Activated T-helper 1 cell treated with Interleukin-2 at 50 U/mL for 16 hours (primary cell): ENCODE measurements around the gene SDHAF3.
"Not testable (repeated sequence)": the region's sequence is repeated elsewhere in the genome, so short reads cannot be mapped to it uniquely, and the experiment has no call there.

Experiments used
- DNase-seq: peaks from one replicate; pipeline ENCODE4 v3.0.0-alpha.2; 2020; ENCODE audit warnings: low read depth

SDHAF3 gene

DNA sequence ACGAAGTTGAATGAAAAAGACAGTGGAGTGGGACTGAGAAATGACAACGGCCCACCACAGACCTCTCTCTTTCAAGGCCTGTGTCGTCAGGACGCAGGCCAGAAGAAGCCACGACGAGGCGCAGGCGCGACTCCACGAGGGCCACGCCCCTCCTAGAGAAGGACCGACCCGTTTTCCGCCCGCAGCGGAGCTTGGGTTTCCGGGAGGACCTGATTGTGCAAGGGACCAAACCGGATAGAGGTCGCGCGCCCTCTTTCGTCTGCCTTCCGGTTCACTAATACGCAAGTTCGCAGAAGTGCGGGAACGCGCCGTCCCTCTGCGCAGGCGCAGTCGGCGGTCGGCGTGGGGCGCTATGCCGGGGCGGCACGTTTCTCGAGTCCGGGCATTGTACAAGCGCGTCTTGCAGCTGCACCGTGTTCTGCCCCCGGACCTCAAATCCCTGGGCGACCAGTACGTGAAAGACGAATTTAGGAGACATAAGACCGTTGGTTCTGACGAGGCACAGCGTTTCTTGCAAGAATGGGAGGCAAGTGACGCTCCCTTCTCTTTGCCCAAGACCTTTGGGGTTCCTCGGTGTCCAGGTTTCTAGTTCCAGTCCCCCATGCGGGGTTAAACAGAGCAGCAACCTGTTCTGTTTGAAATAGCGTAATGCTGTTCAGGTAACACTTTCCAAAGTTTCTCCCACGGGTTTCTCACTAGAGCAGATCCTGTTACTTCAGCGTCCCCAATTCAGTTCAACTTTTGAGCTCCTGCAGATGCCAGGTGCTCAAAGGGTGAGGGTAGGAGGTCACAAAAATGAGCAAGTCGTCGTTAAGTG, at the start of gene SDHAF3:
TSS of gene SDHAF3 (plus strand) at position 327 of the 817 bp plus-strand sequence. CDS start at position 353, 26 bp downstream.
- DNase-seq, result peak; percentile 96

DNA sequence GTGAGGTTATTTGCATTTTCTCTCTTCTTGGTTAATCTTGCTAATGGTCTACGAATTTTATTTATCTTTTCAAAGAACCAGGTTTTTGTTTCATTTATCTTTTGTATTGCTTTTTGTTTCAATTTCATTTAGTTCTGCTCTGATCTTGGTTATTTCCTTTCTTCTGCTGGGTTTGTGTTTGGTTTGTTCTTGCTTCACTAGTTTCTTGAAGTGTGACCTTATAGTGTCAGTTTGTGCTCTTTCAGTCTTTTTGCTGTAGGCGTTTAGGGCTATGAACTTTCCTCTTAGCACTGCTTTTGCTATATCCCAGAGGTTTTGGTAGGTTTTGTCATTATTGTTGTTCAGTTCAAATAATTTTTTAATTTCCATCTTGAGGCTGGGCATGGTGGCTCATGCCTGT, 45.5 kb upstream of the SDHAF3 start:
- DNase-seq, result not testable (repeated sequence)

DNA sequence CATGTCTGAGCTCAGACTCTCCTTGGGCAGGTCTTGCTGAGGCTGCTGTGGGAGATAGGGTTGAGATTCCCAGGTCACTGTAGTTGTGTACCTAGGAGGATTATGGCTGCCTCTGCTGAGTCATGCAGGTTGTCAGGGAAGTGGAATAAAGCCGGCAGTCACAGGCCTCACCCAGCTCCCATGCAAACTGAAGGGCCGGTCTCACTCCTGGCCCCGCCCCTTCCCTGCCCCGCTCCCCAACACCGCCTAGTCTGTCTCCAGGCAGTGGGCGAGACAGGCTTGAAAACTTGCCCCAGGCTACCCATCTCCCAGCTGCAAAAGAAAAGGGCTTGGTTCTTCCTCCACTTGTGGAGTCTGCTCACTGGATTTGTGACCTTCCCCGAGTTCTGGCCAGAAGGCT, 41.6 kb upstream of the SDHAF3 start:
- no peak for DNase-seq

DNA sequence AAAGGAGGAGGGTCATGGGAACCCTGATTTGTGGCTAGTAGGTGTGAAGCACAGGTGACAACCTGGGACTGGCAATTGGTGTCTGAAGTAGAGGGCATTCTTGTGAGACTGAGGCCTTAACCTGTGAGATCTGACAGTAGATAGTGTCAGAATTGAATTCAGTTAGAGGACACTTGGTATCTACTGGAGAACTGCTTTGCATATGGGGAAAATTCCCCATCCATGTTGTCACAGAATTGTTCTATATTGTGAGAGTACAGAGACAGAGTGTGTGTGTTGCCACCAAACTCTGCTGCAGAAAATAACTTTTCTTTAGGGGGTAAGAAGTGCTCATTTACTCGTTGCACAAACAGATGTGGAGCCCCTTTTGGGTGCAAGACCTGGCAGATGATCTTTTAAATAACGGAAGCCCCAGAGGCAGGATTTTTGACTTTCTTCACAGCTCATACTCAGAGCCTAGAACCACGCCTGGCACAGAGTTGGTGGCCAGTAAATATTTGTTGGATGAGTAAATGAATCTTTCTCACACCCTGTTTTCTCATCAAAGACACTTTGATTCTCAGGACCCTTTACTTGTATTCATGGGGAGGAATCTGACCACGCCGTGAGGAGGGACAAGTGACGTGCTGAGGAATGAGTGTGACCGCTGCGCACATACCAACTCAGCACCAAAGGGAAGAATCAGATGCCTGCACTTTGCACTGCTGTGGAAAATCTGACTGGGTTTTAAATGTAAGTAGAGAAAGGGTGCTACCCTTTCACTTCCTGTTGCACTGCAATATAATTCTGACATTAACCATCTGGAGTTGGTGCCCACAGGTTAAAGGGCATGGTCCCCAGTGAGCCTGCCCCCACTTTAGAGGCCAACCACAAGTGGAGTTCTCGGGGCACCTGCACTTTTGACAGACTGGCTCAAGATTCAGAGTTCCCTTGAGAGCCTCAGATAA, 39.2 kb upstream of the SDHAF3 start:
- no peak for DNase-seq

DNA sequence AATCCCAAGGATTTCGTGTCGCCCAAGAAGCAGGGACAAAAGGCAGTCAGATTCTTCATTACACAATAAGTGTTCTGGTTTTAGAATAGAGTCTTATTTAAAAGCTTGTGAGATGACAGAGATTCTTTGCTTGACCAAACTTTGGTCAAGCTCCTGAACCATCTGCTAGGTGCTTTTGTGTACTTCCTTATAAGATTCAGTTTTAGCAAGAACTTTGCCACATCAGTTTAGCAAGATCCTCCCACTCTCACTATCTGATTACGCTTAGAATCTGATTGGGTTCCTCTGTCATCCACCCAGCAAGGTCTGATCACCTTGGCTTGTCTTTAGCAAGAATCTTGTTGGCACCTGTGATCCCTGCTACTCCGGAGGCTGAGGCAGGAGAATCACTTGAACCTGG, 38.2 kb upstream of the SDHAF3 start:
- DNase-seq, result no peak

DNA sequence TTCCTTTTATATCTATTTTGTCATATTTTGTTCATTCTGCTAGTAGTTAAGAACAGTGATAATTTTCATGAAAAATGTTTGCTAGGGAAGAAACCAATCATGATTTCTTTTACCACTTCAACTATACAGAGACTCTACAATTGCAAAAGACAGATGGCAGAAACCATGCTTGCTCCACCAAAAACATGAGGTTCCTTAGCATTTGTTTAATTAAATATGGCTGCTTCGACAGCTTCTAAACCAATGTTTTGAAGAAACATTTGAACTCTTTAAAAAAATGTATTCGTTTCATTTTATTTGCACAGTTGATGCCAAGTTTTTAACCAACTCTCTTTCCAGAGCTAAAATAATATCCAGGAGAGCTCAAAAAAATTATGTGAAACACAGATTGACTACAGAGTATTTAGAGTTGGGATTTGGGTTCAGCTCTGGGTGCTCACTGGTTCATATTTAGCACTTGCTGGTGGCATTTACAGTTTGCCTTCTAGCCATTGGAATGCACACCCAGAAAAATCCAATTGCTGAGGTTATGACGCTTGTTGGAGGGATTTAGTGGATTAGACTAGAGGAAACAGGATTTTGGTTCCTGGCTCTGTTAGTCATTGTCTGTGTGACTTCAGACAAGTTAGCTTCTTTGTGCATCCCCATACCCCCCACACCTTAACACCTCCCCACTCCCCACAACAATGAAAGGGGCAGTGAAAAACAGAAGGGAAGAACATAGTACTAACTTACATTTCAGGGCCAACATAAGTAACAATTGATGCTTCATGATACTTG, 35.8 kb upstream of the SDHAF3 start:
- DNase-seq, result no peak

DNA sequence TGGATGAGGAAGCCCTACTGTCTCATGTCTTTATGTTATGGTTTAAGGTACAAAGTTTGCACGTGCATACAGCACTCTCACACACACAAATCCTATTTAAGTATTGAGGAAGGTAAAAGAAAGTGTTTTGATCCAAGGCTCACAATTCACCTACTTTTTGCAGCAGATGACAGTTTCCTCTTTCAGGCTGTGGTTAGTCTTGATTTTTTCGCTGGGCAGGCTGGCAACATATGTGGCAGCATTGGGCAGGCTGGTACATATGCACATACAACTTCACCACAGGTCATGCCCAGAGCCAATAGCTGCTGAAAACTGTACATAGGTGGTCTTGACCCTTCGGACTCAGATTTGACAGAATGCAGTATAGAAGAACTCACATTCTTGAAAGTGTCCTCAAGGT, 29.1 kb upstream of the SDHAF3 start:
- DNase-seq, result no peak

DNA sequence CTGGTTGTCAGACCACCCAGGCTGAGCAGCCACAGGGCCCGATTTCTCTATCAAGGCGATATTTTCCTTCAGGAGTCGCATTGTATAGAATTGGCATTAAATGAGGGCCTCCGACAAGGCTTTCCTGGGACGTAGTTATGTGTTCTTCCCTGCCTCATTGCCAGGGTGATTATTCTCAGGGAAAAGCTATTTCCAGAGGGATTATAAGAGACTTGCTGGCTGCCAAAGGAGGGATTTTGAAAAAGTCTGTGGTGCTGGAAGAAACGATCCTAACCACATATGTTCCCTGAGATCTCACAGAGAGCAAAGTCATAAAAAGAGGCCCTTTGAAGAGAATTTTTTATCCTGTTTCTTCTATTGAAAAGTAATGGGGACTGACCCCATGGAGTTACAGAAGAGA, 27.7 kb upstream of the SDHAF3 start:
- no peak for DNase-seq

DNA sequence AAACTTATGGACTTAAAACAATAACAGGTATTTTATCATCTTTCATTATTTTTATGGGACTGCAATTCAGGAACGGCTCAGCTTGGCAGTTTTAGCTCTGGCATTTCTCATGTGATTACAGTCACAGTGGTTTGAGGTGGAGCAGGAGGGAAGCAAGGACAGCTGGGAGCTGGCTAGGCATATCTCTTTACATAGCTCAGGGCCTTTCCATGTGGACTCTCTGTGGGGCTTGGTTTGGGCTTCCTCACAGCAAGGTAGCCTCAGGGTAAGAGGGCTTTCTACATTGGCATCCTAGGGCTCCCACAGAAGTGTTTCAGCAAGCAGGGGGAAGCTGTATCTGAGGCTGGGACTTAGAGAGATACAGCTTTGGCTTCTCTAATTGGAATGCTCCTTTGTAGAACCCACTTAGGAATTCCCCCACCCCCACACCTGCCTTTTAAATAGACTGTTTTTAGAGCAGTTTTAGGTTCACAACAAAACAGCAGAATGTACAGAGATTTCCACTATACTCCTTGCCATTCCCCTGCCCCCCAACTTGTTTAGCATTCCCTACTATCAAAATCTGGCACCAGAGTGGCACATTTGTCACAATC, 26.6 kb upstream of the SDHAF3 start:
- DNase-seq, result no peak

DNA sequence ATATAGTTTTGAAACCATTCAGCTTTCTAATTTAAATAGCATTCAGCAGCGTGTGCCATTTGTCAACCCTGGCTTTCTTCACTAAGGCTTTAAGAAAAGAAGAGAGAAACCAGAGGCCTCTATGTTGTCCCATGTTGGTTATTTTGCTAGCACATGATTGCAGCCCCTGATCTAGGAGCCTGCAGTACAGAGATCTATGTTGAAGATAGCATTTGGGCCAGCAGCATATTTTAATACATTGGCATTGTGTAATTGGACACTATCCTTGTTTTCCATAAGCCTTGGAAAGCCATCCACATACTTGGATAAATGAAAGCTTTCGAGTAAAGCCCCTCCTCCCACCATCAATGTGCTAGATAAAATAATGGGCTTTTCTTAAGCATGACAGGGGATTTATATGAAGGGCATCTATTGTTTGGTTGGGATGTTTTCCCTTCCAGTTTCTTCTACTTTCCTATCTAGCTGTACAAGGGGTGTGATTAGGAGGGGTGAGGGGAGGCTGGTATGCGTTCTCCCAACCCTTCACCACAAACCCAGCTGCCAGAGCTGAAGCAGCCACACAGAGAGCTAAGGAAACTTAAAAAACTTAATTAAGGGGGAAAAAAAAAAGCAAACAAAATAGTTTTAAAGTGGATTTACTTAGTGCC, 23.1 kb upstream of the SDHAF3 start:
- DNase-seq, result no peak

DNA sequence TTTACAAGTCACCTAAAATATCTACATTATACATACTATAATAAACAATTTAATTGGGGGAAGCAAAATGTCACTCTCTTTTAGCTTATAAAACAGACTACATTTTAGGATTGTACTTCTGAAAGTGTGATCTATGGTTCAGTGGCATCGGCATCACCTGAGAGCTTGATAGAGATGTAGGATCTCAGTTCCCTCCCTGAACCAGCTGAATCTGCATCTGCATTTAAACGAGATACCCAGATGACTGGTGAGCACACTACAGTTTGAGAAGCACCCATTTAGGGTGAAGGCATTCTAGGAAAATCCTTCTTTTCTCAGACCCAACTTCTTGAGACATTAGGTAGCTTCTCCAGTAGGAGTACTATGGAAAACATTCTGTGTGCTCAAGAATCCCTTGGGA, 21.5 kb upstream of the SDHAF3 start:
- DNase-seq, result no peak

DNA sequence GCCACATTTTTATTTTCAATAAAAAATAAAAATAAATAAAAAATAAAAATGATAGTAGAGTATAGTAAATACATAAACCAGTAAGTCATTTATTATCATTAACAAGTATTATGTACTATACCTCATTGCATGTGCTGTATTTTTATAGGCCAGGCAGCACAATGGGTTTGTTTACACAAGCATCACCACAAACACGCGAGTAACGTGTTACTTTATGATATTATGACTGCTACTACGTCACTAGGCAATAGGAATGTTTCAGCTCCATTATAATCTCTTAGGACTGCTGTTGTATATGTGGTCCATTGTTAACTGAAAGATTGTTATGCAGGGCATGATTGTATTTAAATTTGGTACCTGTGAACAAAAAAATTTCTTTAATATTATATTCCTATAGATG, 20.8 kb upstream of the SDHAF3 start:
- DNase-seq, result no peak

DNA sequence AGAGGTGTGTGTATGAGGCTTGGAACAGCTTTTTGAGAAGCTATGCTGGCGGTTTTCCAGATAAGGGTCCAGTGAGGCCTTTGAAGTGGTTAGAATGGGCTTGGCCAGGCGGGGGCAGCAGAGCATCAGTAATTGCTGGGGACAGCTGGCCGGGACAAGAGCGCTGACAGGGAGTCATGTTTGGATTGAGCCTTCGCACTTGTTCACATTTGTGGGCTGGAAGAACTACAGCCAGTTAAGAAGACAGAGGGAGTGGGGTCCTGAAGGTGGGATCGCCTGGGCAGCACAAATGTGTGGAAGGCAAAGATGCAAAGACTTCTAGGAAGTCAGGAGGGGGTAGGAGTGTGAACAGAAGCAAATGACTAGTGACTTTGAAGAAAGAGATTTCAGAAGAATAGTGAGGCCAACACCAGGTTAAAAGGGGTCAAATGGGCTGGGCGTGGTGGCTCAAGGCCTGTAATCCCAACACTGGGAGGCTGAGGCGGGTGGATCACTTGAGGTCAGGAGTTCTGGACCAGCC, 12.7 kb upstream of the SDHAF3 start:
- peak; percentile 38 for DNase-seq

DNA sequence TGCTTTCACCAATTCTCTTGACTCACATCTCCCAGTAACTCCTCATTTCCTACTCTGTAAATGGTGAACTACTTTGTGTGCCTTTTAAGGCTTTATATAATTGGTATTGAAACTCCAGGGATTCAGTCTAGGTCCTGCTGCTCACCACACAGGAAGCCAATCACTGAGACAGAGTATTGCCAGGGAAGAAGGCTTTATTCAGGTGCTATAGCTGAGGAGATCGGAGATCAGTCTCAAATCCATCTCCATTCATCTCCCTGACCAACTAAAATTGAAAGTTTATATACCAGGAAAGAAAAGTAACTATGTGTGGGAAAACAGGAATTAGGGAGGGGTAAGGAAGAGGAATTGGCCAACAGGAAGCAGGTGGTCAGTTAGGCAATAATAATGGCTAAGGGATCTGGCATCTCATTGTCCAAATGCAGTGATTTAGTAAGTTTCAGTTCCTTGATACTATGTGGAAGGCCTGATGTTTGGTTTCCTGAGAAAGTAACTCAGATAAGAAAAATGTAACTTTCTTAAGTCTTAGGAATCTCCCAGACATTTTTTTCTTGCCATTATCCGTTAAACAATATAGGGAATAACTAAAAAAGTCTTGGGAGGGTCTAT, 10.2 kb upstream of the SDHAF3 start:
- no peak for DNase-seq

DNA sequence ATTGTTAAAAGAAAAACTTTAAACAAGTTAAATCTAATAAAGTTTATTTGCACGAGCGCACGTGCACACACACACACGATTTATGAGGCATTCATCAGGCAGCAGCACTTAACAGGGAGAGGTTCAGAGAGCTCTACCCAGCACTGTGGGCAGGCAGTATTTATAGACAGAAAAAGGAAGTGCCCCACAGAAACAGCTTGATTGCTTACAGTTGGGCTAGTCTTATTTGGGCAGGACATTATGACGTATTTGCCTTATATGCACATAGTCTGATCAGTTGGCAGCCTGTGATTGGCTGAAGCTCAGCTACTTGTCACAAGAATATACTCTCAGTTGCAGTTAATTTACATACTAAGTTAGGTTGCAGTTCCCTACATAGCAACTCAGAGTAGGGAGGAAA, 1.2 kb upstream of the SDHAF3 start:
- no peak for DNase-seq

DNA sequence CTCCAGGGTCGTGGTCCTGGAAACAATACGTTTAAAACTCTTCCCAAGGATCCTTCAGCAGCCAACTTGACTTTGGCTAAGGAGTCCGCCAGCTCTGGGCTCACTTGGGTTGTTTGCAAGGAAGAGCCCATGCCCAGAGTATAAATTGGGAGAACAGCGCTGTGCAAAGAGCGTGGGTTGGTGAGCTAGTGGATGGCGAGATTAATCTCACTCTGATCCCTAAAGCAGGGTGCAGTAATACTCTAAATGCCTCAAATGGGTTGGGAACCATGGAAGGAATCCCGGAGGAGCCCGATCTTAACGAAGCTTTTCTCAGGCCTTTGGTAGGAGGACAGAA, 495 bp upstream of the SDHAF3 start:
- DNase-seq, result no peak

DNA sequence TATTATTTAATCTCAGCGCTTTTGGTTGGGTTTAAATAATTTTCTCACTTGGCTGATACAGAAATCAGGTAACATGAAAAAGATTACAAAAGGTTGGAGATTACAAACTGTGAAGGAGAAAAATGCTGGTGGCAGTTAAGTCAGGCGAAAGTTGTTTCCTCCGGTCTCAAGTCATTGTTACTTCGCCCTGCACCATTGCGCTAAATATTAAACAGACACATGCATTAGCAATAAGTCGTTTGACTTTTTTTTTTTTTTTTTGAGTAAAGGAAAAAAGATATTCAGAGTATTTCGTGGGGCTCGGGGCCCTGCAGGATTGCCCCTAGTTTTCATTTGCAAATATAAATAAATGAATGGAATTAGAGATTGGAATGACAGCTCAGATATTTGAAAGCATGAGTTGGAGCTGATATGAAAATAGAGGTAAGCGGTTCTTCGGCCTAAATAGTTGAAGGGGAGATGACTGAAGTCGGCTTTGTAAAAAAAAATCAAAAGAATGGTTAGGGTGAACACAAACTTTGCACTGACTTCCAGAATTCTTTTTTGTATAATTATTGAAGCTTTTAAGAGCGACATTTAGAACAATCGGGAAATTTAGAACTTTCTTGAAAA, 914 bp downstream of the SDHAF3 start:
- no peak for DNase-seq

DNA sequence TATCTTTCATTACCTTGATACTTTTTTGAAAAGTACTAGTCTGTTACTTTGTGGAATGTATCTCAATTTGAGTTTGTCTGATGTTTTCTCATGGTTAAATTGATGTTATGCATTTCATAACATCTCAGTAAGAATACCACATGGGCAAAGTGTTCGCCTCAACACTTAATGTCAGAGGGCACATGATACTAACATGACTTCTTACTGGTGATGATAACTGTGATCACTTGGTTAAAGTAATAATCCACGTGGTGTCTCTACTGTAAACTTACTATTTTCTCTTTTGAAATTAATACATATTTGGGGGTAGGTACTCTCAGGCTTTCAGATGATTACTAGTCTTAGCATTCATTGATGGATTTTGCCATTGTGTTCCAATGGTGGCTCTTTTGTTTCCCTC, 2.2 kb downstream of the SDHAF3 start:
- no peak for DNase-seq

DNA sequence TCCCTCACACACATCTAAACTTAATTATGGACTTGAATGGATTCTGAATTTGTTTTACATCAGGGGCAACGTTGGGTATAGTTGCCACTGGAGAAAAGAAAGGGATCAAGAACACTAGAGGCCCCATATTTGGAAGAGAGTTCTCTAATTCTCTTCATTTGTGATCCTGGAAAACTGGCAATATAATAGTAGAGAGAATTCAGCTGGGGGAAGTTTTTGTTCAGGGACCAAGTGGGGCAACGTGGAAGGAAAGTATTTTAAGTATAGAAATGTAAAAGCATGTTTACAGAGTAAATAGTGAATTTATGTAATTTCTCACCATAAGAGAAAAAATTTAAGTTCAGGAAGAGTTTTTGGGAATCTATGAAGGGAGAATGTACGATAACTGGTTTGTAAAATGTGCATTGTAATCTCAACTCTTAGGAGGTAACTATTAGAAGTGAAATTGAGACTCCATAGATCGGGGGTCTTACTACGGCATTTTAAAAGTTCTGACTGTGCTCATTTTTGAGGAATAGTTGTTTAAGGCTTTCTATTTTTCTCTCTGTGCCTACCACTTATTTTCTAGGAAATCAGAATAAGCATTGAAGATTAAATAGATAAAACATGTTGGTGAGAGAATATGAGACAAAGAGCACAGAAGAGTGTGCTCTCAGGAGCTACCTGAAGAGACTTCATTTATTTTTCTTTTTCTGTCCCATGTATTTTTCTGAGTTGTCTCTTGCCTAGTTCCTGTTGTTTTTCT, 3.4 kb downstream of the SDHAF3 start:
- no peak for DNase-seq

DNA sequence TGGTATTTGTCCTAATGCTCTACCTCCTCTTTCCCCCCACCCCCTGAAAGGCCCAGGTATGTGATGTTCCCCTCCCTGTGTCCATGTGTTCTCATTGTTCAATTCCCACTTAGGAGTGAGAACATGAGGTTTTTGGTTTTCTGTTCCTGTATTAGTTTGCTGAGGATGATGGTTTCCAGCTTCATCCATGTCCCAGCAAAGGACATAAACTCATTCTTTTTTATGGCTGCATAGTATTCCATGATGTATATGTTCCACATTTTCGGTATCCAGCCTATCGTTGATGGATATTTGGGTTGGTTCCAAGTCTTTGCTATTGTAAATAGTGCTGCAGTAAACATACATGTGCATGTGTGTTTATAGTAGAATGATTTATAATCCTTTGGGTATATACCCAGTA, 5.6 kb downstream of the SDHAF3 start:
- DNase-seq, result not testable (repeated sequence)
